ENCODE results near the gene FAM227B.

The FAM227B gene

GRCh38 chr15:49467746-49468480 is 152.7 kb downstream of the FAM227B start:
- Histone ChIP-seq H3K36me3 (ENCODE audit: insufficient read depth, low read length) (no peaks in the 10 kb centered on the region), H3F3A (ENCODE audit: low read depth) (no peaks in the 10 kb centered on the region), H3K27me3 (ENCODE audit: insufficient read depth, low read length, poor library complexity, severe bottlenecking) (no peaks in the 10 kb centered on the region), H4K20me1 (ENCODE audit: insufficient read depth, low read length, poor library complexity, severe bottlenecking) (no peaks in the 10 kb centered on the region), H3K79me2 (ENCODE audit: insufficient read depth, low read length) (no peaks in the 10 kb centered on the region), H2AFZ (ENCODE audit: low read length) (0 out of 2 replicates have a peak overlapping the region, but pooled peaks have one; percentile 11), H3K9me3 (ENCODE audit: insufficient read depth, low read depth, low read length) (no peaks in the 10 kb centered on the region), H3K4me3 (ENCODE audit: low read length, poor library complexity, severe bottlenecking) (no peak overlapping the region), H3K9ac (ENCODE audit: low read depth, low read length, poor library complexity, severe bottlenecking) (no peak overlapping the region), H3K4me1 (ENCODE audit: insufficient read depth, low read length, poor library complexity, severe bottlenecking) (peaks cover 3% of the 10 kb centered on the region), H3K9me2 (replicated peaks; ENCODE audit: low read depth, low read length) (no peaks in the 10 kb centered on the region), H3K4me2 (ENCODE audit: low read depth, low read length, poor library complexity, severe bottlenecking) (no peak overlapping the region)
- TF ChIP-seq CTCF (conservative IDR thresholded peaks at IDR 0.05; ENCODE audit: low read length) (no peak), EZH2phosphoT487 (IDR thresholded peaks at IDR 0.05; ENCODE audit: borderline replicate concordance) (no peak)

DNA sequence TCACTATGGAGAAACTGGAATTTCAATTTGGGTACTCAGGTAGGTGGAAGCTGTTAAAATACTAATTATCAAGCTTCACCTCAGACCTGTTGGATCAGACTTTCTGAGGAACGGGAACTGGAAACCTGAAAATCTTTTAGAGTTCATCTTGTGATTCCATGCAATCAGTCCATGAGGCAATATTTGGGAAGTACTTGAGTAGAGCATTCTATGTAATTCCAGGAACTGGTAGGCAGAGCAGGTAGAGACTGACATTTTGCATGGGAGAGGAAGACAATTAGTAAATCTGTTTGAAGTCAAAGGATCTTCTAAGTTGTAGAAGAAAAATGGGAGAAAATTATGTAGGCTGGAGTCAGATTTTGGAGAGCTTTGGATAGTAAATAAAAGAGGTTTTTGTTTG is 154.5 kb downstream of the FAM227B start:
- Histone ChIP-seq H3K9ac (ENCODE audit: low read depth, low read length, poor library complexity, severe bottlenecking) (no peak overlapping the region), H2AFZ (ENCODE audit: low read length) (peak overlapping the region; percentile 71), H3K4me3 (ENCODE audit: low read length, poor library complexity, severe bottlenecking) (no peak overlapping the region), H3K4me1 (ENCODE audit: insufficient read depth, low read length, poor library complexity, severe bottlenecking) (peaks cover 3% of the 10 kb centered on the region), H3K79me2 (ENCODE audit: insufficient read depth, low read length) (no peaks in the 10 kb centered on the region), H3K4me2 (ENCODE audit: low read depth, low read length, poor library complexity, severe bottlenecking) (peak overlapping the region; percentile 50), H3K36me3 (ENCODE audit: insufficient read depth, low read length) (no peaks in the 10 kb centered on the region), H3K27me3 (ENCODE audit: insufficient read depth, low read length, poor library complexity, severe bottlenecking) (no peaks in the 10 kb centered on the region), H3K9me3 (ENCODE audit: insufficient read depth, low read depth, low read length) (no peaks in the 10 kb centered on the region), H4K20me1 (ENCODE audit: insufficient read depth, low read length, poor library complexity, severe bottlenecking) (no peaks in the 10 kb centered on the region), H3F3A (ENCODE audit: low read depth) (no peaks in the 10 kb centered on the region), H3K9me2 (replicated peaks; ENCODE audit: low read depth, low read length) (no peaks in the 10 kb centered on the region)
- TF ChIP-seq CTCF (conservative IDR thresholded peaks at IDR 0.05; ENCODE audit: low read length) = no peak
- no peak for TF ChIP-seq EZH2phosphoT487 (IDR thresholded peaks at IDR 0.05; ENCODE audit: borderline replicate concordance)

DNA sequence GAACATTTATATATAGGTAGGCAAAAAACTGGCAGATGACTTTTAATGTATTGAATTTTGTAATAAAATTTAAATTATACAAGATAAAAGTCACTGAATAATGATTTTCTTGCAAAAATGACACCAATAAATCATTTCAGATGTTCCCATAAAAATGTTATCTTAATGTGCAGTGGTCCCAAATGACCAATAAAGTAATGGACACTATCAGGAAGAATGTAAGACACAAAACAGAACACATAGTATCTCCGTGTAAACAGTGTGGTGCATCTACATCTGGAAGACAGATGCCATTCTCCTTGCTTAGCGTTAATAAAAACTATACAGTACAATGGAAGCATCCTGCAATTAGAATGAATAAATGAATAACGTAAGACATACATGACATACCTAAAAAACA is 156.1 kb downstream of the FAM227B start:
- Histone ChIP-seq H2AFZ (ENCODE audit: low read length) (no peak overlapping the region), H3K4me1 (ENCODE audit: insufficient read depth, low read length, poor library complexity, severe bottlenecking) (peaks cover 3% of the 10 kb centered on the region), H3K4me3 (ENCODE audit: low read length, poor library complexity, severe bottlenecking) (no peak overlapping the region), H3K27me3 (ENCODE audit: insufficient read depth, low read length, poor library complexity, severe bottlenecking) (no peaks in the 10 kb centered on the region), H3K9me2 (replicated peaks; ENCODE audit: low read depth, low read length) (no peaks in the 10 kb centered on the region), H3K9me3 (ENCODE audit: insufficient read depth, low read depth, low read length) (no peaks in the 10 kb centered on the region), H4K20me1 (ENCODE audit: insufficient read depth, low read length, poor library complexity, severe bottlenecking) (no peaks in the 10 kb centered on the region), H3K79me2 (ENCODE audit: insufficient read depth, low read length) (no peaks in the 10 kb centered on the region), H3F3A (ENCODE audit: low read depth) (no peaks in the 10 kb centered on the region), H3K9ac (ENCODE audit: low read depth, low read length, poor library complexity, severe bottlenecking) (no peak overlapping the region), H3K4me2 (ENCODE audit: low read depth, low read length, poor library complexity, severe bottlenecking) (no peak overlapping the region), H3K36me3 (ENCODE audit: insufficient read depth, low read length) (no peaks in the 10 kb centered on the region)
- TF ChIP-seq CTCF (conservative IDR thresholded peaks at IDR 0.05; ENCODE audit: low read length) (no peak), EZH2phosphoT487 (IDR thresholded peaks at IDR 0.05; ENCODE audit: borderline replicate concordance) (no peak)

Measured in Loucy (cell line).